Body of pancreas (tissue), 4 donors: Measurements from ENCODE around the gene LPP.

ENCODE experiments used
- POLR2A ChIP-seq, 3 donors: fragments of 450-650 bp; IDR thresholded peaks; one replicate each; pipeline ENCODE4 v1.6.1; 2016; ENCODE audit warnings: antibody characterized with exemption in 3 of 3, mild to moderate bottlenecking in 2 of 3
- TF ChIP-seq, protein P1 (sequence below), 7 experiments: fragments of 450-650 bp in 4 of 7; fragments of 200-600 bp in 3 of 7; sonication (generic) in 3 of 7; IDR thresholded peaks; one replicate each; pipeline ENCODE4 v1.5.1; 2016 to 2019; ENCODE audit warnings: antibody characterized with exemption in 7 of 7

DNA sequence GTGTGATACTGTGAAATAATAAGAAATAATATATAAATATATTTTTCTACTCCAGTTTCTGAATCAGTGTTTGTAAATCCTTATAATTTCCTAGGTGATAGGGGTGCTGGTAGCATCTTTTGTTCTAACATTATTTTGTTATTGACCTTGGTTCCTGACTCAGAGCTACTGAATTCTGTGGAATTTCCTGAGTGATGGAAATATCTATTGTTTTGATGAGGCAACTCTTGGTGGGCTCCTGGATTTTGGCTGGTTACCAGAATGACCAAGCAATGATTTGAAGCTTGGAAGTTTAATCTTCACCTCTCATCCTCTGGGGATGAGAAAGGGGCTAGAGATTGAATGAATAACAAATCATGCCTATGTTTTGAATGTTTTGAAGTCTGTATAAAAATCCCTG lies 377.3 kb downstream of the LPP start:
- TF ChIP-seq, protein P1, sequence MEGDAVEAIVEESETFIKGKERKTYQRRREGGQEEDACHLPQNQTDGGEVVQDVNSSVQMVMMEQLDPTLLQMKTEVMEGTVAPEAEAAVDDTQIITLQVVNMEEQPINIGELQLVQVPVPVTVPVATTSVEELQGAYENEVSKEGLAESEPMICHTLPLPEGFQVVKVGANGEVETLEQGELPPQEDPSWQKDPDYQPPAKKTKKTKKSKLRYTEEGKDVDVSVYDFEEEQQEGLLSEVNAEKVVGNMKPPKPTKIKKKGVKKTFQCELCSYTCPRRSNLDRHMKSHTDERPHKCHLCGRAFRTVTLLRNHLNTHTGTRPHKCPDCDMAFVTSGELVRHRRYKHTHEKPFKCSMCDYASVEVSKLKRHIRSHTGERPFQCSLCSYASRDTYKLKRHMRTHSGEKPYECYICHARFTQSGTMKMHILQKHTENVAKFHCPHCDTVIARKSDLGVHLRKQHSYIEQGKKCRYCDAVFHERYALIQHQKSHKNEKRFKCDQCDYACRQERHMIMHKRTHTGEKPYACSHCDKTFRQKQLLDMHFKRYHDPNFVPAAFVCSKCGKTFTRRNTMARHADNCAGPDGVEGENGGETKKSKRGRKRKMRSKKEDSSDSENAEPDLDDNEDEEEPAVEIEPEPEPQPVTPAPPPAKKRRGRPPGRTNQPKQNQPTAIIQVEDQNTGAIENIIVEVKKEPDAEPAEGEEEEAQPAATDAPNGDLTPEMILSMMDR (IDR thresholded peaks at IDR 0.05) = no peak
- TF ChIP-seq POLR2A (IDR thresholded peaks at IDR 0.05) = no peak
